Measurements from ENCODE around the gene SH3RF2.
"Not testable (repeated sequence)": the region's sequence is repeated elsewhere in the genome, so short reads cannot be mapped to it uniquely, and the experiment has no call there.

Gene SH3RF2

GRCh38 chr5:146010447-146010846 lies 74.1 kb downstream of the SH3RF2 start:
- DNase-seq: not testable (repeated sequence)

- DNase-seq: no peak
Observed at GRCh38 chr5:146013761-146014160, 77.4 kb downstream of the SH3RF2 start.

GRCh38 chr5:146015001-146015400 lies 78.6 kb downstream of the SH3RF2 start:
- no peak for DNase-seq

- no peak for DNase-seq
Observed at GRCh38 chr5:146016764-146017484, 80.5 kb downstream of the SH3RF2 start.

GRCh38 chr5:146018514-146019375 lies 82.4 kb downstream of the SH3RF2 start:
- DNase-seq: no peak

- no peak for DNase-seq
Observed at GRCh38 chr5:146020100-146020499, 83.7 kb downstream of the SH3RF2 start.

GRCh38 chr5:146024034-146024433 lies 87.7 kb downstream of the SH3RF2 start:
- no peak for DNase-seq

GRCh38 chr5:146025114-146025680 lies 88.8 kb downstream of the SH3RF2 start:
- DNase-seq: no peak

GRCh38 chr5:146025681-146026080 lies 89.3 kb downstream of the SH3RF2 start:
- no peak for DNase-seq

GRCh38 chr5:146026307-146027010 lies 90.1 kb downstream of the SH3RF2 start:
- DNase-seq: no peak

- no peak for DNase-seq
Observed at GRCh38 chr5:146027751-146028150, 91.4 kb downstream of the SH3RF2 start.

- DNase-seq: no peak
Observed at GRCh38 chr5:146032911-146033310, 96.5 kb downstream of the SH3RF2 start.

- no peak for DNase-seq
Observed at GRCh38 chr5:146034127-146034526, 97.7 kb downstream of the SH3RF2 start.

GRCh38 chr5:146034605-146035004 lies 98.2 kb downstream of the SH3RF2 start:
- no peak for DNase-seq

GRCh38 chr5:146039420-146039819 lies 103.0 kb downstream of the SH3RF2 start:
- DNase-seq: no peak

GRCh38 chr5:146040527-146040926 lies 104.1 kb downstream of the SH3RF2 start:
- DNase-seq: no peak

GRCh38 chr5:146041180-146041789 lies 104.9 kb downstream of the SH3RF2 start:
- no peak for DNase-seq

GRCh38 chr5:146042628-146043279 lies 106.4 kb downstream of the SH3RF2 start:
- DNase-seq: no peak

GRCh38 chr5:146043722-146044121 lies 107.3 kb downstream of the SH3RF2 start:
- no peak for DNase-seq

- no peak for DNase-seq
Observed at GRCh38 chr5:146047396-146047795, 111.0 kb downstream of the SH3RF2 start.

- DNase-seq: no peak
Observed at GRCh38 chr5:146048994-146049703, 112.8 kb downstream of the SH3RF2 start.

- DNase-seq: no peak
Observed at GRCh38 chr5:146049704-146050026, 113.3 kb downstream of the SH3RF2 start.
